HG03460 (cell line): ENCODE data around the gene SRP72.
A peak's percentile ranks its signal among the peaks of the same experiment; 100 is the strongest.
"Not testable (repeated sequence)": the region's sequence is repeated elsewhere in the genome, so short reads cannot be mapped to it uniquely, and the experiment has no call there.

Source experiments
- ATAC-seq: cut with Tn5 transposase; IDR thresholded peaks from one replicate; pipeline ENCODE4 v1.9.1; 2021; ENCODE audit not compliant: unreplicated experiment

The SRP72 gene

DNA sequence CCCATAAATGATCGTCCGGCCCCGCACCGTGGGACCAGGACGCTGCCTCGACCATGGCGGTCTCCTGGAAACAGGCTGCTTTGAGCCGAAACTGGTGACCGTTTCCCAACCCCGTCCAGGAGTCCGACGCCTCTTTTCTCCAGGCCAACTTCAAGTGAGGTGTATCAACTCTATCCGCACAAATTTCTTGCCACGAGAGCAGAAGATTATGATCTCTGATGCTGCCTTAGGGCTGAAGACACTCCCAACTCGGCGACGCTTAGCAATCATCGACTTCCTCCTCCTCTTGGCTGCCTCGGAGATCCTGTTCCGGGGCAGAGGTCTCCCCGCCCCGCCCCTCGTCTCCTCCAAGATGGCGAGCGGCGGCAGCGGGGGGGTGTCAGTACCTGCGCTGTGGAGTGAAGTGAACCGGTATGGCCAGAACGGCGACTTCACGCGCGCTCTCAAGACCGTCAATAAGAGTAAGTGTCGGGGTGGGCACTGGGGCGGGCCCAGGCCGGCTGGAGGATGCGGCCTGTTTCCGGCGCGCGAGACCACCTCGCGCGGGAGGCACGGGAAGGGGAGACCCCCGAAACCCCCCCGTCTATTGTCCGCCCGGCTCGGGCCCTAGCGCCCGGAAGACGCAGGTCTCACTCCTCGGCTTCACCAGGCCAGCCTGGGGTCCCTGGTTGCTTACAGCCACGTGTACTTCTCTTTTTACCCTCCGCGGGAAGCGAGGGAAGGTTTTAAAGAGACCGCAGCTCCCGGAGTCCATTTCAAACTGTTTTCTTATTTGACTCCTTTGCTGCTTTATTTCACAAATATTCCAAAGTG lies at the start of gene SRP72:
SRP72 (plus strand) TSS at position 334 of the 813 bp plus-strand sequence; CDS start at position 353, 19 bp downstream.
- peak; percentile 95 for ATAC-seq

DNA sequence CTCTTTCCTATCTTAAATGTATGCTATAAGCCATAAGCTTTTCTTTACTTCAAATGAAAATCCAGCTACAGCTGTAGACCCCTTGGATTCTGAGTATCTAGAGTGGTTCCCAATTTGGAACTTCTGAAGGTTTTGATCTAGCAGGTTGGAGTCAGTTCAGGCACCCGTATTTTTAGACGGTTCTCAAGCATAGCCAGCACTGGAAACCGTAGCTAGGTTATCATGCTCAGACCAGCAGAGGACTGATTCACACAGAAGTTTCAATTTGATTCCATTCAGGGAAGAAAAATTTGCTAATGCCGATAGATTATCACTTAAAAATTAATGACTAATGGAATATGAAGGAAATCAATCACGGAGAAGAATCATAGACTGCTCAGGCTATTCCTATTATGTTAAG lies 43.2 kb upstream of the SRP72 start:
- no peak for ATAC-seq

- ATAC-seq = no peak
These were observed 42.5 kb upstream of the SRP72 start for GRCh38 chr4:56424697-56425514.

- ATAC-seq = no peak
These were observed 41.9 kb upstream of the SRP72 start for GRCh38 chr4:56425518-56425917.

DNA sequence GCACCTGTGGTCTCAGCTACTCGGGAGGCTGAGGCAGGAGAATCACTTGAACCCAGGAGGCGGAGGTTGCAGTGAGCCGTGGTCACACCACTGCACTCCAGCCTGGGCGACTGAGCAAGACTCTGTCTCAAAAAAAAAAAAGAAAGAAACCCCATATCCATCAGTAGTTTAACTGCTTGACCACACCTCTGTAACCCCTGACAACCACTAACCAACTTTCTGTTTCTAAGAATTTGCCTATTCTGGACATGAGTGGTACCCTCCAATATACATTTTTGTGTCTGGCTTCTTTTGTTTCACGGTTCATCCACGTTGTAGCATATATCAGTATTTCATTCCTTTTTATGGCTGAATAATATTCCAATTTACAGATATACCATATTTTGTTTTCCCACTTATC lies 41.1 kb upstream of the SRP72 start:
- ATAC-seq = peak; percentile 78

DNA sequence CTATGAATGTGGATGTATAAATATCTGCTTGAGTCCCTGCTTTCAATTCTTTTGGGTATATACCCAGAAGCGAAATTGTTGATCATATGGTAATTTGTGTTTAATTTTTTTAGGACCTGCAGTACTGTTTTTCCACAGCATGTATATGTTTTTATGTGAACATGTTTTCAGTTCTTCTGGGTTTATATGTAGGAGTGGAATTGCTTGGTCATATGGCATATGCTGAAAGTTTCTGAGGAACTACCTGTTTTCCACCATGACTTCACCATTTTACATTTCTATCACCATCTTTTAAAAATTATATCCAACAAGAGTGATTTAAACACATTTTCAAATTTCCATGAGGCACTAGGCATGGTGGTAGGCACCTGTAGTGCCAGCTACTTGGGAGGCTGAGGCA lies 40.2 kb upstream of the SRP72 start:
- no peak for ATAC-seq

DNA sequence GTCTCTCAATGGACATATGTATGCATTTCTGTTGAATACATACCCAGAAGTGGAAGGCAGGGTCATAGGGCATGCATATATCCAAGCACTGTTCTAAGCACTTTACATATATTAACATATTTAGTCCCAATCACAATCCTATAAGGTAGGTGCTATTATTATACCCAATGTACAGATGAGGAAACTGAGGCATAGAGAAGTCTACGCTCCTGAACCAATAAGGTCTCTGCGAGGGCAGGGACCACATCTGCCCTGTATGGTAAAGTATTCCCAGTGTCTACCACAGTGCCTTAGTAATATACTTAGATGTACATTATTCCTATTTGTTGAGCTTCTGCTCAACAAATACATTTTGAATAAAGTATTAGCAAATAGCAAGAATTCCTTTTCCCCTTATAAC lies 37.2 kb upstream of the SRP72 start:
- no peak for ATAC-seq

DNA sequence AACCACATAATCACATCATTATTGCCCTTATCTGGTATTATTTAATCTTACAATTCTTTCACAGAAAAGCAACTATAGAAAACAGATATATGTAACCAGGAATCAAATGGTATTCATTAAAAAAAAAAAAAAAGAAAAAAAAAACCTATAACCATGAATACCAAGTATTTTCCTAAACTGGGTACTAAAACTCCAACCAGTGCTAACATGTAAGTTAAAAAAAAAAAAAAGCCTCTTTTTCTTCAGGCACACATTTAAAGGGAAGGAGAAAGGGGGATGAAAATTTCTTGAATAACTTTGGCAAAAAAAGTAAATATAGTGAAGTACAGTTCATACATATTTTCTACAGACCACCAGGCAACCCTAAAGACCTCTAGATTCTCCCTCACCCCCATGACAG lies 34.1 kb upstream of the SRP72 start:
- ATAC-seq = no peak

DNA sequence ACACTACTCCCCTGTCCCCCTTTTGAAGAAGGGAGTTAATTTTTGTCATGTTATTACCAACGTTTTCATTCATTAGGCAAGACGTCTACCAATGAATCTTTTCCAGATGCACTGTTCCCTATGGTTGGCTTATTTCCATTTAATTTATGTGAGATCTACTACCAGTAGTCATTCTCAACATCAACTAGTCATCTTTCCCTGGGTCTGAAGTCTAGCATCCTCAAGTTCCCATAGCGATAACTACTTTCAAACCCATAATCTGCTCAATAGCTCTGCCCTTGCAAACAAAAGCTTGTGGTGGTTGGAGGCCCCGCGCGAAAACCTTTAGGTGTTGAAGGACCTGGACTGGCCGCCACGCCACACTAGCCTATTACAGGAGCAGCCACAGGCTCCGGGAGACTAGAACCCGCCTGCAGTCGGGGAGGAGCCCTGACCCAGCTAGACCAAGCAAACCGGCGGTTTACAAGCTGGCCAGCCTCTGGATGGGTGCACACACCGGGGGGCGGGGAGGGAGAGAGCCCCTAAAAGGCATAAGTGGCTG lies 32.7 kb upstream of the SRP72 start:
- peak; percentile 18 for ATAC-seq

- peak; percentile 75 for ATAC-seq
These were observed 32.1 kb upstream of the SRP72 start, which contains the start of gene PPAT for GRCh38 chr4:56435140-56435926. Gene PPAT, minus strand, starts transcription at chr4:56435615. Its CDS starts 138 bp downstream, at chr4:56435477.

GRCh38 chr4:56438766-56439165 lies 28.7 kb upstream of the SRP72 start:
- ATAC-seq = no peak

- ATAC-seq = no peak
These were observed 26.4 kb upstream of the SRP72 start for GRCh38 chr4:56440983-56441382.

DNA sequence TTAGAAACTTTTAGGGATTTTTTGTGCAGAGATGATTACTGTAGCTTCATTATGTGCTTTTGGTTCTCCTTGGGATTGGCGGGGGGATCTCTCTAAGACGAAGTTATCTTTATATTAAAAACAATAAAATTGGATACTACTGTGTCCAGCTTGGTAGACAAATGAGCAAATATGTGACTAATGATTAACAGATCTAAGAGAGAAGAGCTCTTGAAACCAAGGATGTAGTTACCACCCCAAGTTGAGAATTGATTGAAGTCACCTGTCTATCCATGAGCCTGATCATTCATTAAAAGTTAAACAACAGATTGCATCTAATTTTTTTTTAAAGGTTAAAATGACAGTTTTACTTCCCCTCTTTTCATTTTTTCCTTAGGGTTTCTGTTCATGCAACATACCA lies 22.7 kb upstream of the SRP72 start:
- no peak for ATAC-seq

DNA sequence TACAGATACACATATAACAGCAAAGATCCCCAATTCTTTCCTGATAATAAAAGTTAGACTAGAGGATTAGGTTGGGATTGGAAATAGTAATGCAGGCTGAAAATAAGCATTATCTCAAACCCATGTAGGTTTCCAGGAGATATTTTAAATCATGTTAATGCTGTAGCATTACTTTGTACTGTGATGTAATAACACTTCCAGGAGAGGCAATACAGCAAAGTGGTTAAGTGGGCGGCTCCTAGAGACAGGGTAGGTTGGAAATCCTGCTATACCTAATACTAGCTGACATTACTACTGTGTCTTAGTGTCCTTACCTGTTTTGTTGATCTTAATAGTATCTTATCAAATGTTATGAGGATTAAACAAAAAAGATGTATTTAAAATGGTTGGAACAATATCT lies 21.7 kb upstream of the SRP72 start:
- ATAC-seq = no peak

DNA sequence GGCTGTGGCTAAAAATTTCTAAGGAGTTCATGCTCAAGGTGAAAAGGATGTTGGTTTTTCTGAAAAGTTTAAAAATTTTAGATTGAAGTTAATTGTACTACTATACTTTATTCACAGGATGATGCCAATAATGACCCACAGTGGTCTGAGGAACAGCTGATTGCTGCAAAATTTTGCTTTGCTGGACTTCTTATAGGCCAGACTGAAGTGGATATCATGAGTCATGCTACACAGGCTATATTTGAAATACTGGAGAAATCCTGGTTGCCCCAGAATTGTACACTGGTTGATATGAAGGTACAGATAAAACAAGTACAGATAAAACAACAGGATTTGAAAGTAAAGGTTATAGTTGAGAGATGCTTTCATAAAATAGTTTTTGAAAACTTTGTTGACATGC lies 19.1 kb upstream of the SRP72 start:
- ATAC-seq = no peak

DNA sequence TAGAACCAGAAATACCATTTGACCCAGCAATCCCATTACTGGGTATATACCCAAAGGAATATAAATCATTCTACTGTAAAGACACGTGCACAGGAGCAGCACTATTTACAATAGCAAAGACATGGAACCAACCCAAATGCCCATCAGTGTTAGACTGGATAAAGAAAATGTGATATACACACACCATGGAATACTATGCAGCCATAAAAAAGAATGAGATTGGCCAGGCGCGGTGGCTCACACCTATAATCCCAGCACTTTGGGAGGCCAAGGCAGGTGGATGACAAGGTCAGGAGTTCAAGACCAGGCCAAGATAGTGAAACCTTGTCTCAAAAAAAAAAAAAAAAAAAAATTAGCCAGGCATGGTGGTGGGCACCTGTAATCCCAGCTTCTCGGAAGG lies 17.9 kb upstream of the SRP72 start:
- ATAC-seq = not testable (repeated sequence)

- no peak for ATAC-seq
These were observed 17.1 kb upstream of the SRP72 start for GRCh38 chr4:56450342-56450741.

DNA sequence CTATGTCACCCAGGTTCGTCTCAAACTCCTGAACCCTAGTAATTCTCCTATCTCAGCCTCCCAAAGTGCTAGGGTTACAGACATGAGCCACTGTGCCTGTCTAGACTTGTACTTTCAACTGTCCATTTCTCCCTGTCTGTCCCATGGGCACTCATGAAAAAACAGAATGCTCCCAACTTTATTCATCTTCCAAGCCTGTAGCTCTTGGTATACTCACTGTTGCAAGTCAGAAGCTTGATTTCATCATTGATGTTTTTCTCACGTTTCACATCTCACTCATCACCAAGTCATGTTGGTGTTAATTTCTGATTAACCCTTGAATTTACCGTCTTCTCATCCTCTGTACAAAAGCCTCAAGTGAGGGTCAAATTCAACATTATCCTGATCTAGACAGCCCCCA lies 7.3 kb upstream of the SRP72 start:
- ATAC-seq = no peak

DNA sequence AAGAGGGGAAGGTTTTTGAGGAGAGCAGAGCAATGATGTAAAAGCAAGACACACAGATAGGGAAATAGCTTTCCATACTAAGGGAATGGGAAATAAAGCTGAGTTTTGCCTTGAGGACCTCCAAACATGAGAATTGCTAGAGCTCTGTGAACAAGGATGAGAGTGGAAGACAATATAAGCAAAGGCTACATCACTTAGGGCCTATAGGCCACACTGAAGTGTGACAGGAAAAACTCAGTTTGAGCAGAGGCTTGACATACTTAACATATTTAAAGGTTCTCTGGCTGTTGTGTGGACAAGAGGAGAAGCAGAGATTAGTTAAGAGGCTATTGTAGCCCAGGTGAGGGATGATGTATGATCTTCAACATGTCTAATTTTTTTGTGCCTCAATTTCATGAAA lies 5.3 kb upstream of the SRP72 start:
- no peak for ATAC-seq

DNA sequence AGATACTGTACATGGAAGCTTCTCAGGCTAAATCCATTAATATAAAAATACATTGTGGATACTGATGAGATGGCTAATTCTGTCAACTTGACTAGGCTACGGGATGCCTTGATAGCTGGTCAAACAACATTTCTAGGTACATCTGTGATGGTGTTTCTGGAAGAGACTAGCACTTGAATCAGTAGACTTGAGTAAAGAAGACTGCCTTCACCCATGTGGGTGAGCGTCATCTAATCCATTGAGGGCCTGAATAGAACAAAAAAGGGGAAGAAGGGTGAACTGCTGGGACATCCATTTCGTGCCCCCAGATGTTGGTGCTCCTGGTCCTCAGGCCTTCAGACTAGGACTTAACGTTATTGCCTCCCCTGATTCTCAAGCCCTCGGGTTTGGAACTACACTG lies 3.7 kb upstream of the SRP72 start:
- no peak for ATAC-seq

DNA sequence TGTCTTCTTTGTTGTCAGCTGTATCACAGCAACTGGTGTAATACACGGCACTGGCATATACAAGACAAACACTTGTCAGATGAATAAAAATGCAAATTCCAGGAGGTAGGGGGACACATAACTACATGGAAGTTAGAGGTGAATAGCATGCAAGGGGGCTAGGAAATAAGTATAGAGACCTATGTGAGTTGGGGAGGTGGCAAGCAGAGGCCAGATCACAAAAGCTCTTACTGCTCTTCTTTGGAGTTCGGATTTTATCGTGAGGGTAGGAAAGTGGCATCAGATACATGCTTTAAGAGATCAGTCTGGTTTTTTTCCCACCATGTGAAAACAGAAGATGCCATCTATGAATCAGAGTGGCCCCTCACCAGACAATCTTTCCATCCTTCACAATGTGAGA lies 2.8 kb upstream of the SRP72 start:
- ATAC-seq = no peak
